ENCODE results near the gene MYCBP2.

- TF ChIP-seq CTCF (conservative IDR thresholded peaks at IDR 0.05; ENCODE audit: low read depth, low read length) (no peak), EZH2 (IDR thresholded peaks at IDR 0.05; ENCODE audit: borderline replicate concordance, low read depth, low read length, poor library complexity, severe bottlenecking) (no peak)
Observed at GRCh38 chr13:77313923-77314322, 13.0 kb downstream of the MYCBP2 start.
